ENCODE data around the gene HPS1. TPM values are rescaled to one million over a fixed set of nuclear protein-coding genes. Genes with fewer than 3 reads are reported as not detected.

Gene HPS1
- total RNA-seq, 1 experiment from 2014 or later = 47.4 TPM

DNA sequence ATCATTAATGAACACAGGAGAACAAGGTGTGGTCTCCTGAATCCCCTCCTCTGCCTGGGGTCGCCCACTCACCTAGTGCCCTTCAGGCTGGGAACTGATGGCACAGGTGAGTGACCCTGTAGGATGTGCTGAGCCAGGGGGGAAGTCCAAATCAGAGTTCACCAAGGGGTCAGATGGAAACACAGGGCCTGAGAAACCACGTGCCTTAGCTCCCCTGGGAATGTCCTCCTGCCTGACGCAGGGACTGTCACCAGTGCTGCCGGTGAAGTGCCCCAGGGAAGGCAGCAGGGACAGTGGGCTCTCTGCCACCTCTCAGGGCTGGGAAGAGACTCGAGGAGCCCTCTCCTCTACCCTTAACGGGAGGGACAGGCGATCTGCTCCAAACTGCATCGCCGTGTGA, 25.9 kb downstream of the HPS1 start:
- no peak overlapping the region; a peak in 1 of 7 replicates for H3K27ac Mint-ChIP-seq
- Histone ChIP-seq H2BK12ac (ENCODE audit: insufficient read length, low read depth, low read length) (no peak overlapping the region), H4K20me1 (ENCODE audit: control insufficient read depth, insufficient read depth, insufficient read length) (no peaks in the 10 kb centered on the region), H3K9ac (ENCODE audit: extremely low read depth, insufficient read length, low read length) (no peak overlapping the region), H2BK120ac (ENCODE audit: low read depth, low read length, poor library complexity, severe bottlenecking) (no peak overlapping the region), H4K5ac (ENCODE audit: insufficient read length, low read depth, low read length) (no peak overlapping the region), H3K18ac (ENCODE audit: insufficient read length, low read depth, low read length) (no peak overlapping the region), H3K79me1 (ENCODE audit: insufficient read depth, low read depth, low read length, poor library complexity, severe bottlenecking) (no peaks in the 10 kb centered on the region), H3K14ac (ENCODE audit: insufficient read depth, low read length) (no peak overlapping the region; the same call in 1 of the 2 replicates), H3K4me2 (ENCODE audit: insufficient read depth, insufficient read length, low read length) (no peak overlapping the region), H3K4me1 (ENCODE audit: insufficient read depth, low read length) (no peaks in the 10 kb centered on the region), H2BK20ac (ENCODE audit: low read depth, low read length, poor library complexity, severe bottlenecking) (no peak overlapping the region), H2AK5ac (ENCODE audit: insufficient read length, low read length) (no peak overlapping the region), H3K23ac (ENCODE audit: insufficient read length, low read depth, low read length) (no peak overlapping the region), H3K4ac (ENCODE audit: low read depth, low read length) (no peak overlapping the region), H3K56ac (ENCODE audit: insufficient read length, low read depth, low read length) (no peak overlapping the region), H3K79me2 (ENCODE audit: insufficient read depth, low read length) (no peaks in the 10 kb centered on the region), H2AFZ (ENCODE audit: low read length) (no peak overlapping the region), H4K8ac (replicated peaks; ENCODE audit: insufficient read length, low read depth, low read length) (no peak overlapping the region), H3K27ac (ENCODE audit: insufficient read length, low read depth, low read length) (no peak overlapping the region), H3T11ph (ENCODE audit: low read length) (no peak overlapping the region), H3K9me3 (ENCODE audit: control insufficient read depth, low read depth, low read length) (no peaks in the 10 kb centered on the region), H3K27me3 (ENCODE audit: insufficient read depth, low read length) (no peaks in the 10 kb centered on the region), H3K23me2 (ENCODE audit: insufficient read length, low read depth, low read length, poor library complexity, severe bottlenecking) (no peaks in the 10 kb centered on the region), H2BK15ac (ENCODE audit: low read depth, low read length) (no peak overlapping the region), H2BK5ac (ENCODE audit: insufficient read length, low read length) (no peak overlapping the region), H4K91ac (ENCODE audit: insufficient read length, low read depth, low read length) (no peak overlapping the region)
- peaks cover 0 to 8% (median 4%) of the 10 kb centered on the region in 3 experiments; a peak in 3 of 7 replicates for H3K36me3 Mint-ChIP-seq (ENCODE audit: insufficient read depth in 1 of 3, low read depth in 3 of 3)
- DNase-seq = no peak
- TF ChIP-seq, protein P1, sequence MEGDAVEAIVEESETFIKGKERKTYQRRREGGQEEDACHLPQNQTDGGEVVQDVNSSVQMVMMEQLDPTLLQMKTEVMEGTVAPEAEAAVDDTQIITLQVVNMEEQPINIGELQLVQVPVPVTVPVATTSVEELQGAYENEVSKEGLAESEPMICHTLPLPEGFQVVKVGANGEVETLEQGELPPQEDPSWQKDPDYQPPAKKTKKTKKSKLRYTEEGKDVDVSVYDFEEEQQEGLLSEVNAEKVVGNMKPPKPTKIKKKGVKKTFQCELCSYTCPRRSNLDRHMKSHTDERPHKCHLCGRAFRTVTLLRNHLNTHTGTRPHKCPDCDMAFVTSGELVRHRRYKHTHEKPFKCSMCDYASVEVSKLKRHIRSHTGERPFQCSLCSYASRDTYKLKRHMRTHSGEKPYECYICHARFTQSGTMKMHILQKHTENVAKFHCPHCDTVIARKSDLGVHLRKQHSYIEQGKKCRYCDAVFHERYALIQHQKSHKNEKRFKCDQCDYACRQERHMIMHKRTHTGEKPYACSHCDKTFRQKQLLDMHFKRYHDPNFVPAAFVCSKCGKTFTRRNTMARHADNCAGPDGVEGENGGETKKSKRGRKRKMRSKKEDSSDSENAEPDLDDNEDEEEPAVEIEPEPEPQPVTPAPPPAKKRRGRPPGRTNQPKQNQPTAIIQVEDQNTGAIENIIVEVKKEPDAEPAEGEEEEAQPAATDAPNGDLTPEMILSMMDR (conservative IDR thresholded peaks at IDR 0.05) = no peak
- no peaks in the 10 kb centered on the region for H3K9me3 Mint-ChIP-seq
- H3K27me3 Mint-ChIP-seq (ENCODE audit: low read depth) = no peaks in the 10 kb centered on the region
- whole genome bisulfite sequencing (ENCODE audit: extremely low coverage, insufficient read length, low lambda C conversion rate) = no CpG with 5 or more reads among the region's 9 CpGs
- H3K4me3 Mint-ChIP-seq = no peak overlapping the region
- H3K4me1 Mint-ChIP-seq = peaks cover 3% of the 10 kb centered on the region in 2 experiments
